HuH-7.5 (cell line): ENCODE data around the gene MON2.
"Not testable (repeated sequence)": the region's sequence is repeated elsewhere in the genome, so short reads cannot be mapped to it uniquely, and the experiment has no call there.

Experiments used
- DNase-seq: peaks from one replicate; pipeline ENCODE4 v3.0.0; 2011; ENCODE audit warnings: low spot score

Gene MON2

GRCh38 chr12:62559366-62559765 lies 92.7 kb downstream of the MON2 start:
- not testable (repeated sequence) for DNase-seq

GRCh38 chr12:62562846-62563245 lies 96.2 kb downstream of the MON2 start:
- DNase-seq = no peak

- no peak for DNase-seq
Measured at GRCh38 chr12:62575036-62575435, 108.4 kb downstream of the MON2 start.

GRCh38 chr12:62576503-62576902 lies 109.9 kb downstream of the MON2 start:
- no peak for DNase-seq

GRCh38 chr12:62578726-62579125 lies 112.1 kb downstream of the MON2 start:
- DNase-seq = no peak

- DNase-seq = no peak
Measured at GRCh38 chr12:62581288-62582064, 114.8 kb downstream of the MON2 start.

- no peak for DNase-seq
Measured at GRCh38 chr12:62582065-62582366, 115.4 kb downstream of the MON2 start.

- no peak for DNase-seq
Measured at GRCh38 chr12:62584619-62585018, 118.0 kb downstream of the MON2 start.

- DNase-seq = no peak
Measured at GRCh38 chr12:62586850-62587249, 120.2 kb downstream of the MON2 start.

GRCh38 chr12:62588916-62589315 lies 122.3 kb downstream of the MON2 start:
- DNase-seq = no peak

GRCh38 chr12:62597253-62597652 lies 130.6 kb downstream of the MON2 start:
- no peak for DNase-seq

GRCh38 chr12:62598846-62599245 lies 132.2 kb downstream of the MON2 start:
- DNase-seq = no peak

- no peak for DNase-seq
Measured at GRCh38 chr12:62599854-62600437, 133.3 kb downstream of the MON2 start.

- no peak for DNase-seq
Measured at GRCh38 chr12:62601765-62602164, 135.1 kb downstream of the MON2 start.

GRCh38 chr12:62602255-62603060 lies 135.8 kb downstream of the MON2 start:
- DNase-seq = peak; percentile 64

- DNase-seq = peak; percentile 65
Measured at GRCh38 chr12:62603061-62603810, 136.6 kb downstream of the MON2 start.

GRCh38 chr12:62603811-62604098 lies 137.1 kb downstream of the MON2 start:
- no peak for DNase-seq

GRCh38 chr12:62604373-62604772 lies 137.7 kb downstream of the MON2 start:
- DNase-seq = no peak

- no peak for DNase-seq
Measured at GRCh38 chr12:62604871-62605270, 138.2 kb downstream of the MON2 start.

- no peak for DNase-seq
Measured at GRCh38 chr12:62605981-62606380, 139.4 kb downstream of the MON2 start.

GRCh38 chr12:62606654-62607053 lies 140.0 kb downstream of the MON2 start:
- DNase-seq = no peak

GRCh38 chr12:62613081-62613480 lies 146.5 kb downstream of the MON2 start:
- no peak for DNase-seq

GRCh38 chr12:62618319-62618718 lies 151.7 kb downstream of the MON2 start:
- DNase-seq = no peak
